HUDEP-2 (cell line): ENCODE measurements around the gene SLC9A9.
A peak's percentile ranks its signal among the peaks of the same experiment; 100 is the strongest.

Experiments used
- DNase-seq, 76 experiments: peaks; one replicate each; lab custom pipeline; 2025; ENCODE audit not compliant: unreplicated experiment in 76 of 76; lab: John Stamatoyannopoulos, UW

SLC9A9 gene

GRCh38 chr3:143380449-143380848, 467.8 kb downstream of the SLC9A9 start:
- no peak for DNase-seq

GRCh38 chr3:143375698-143376097, 472.6 kb downstream of the SLC9A9 start:
- peak in 2 of 76 experiments; percentile 7 to 18 for DNase-seq

GRCh38 chr3:143367171-143367570, 481.1 kb downstream of the SLC9A9 start:
- DNase-seq: no peak

- DNase-seq: peak in 2 of 76 experiments; percentile 12 to 16
These were observed 481.6 kb downstream of the SLC9A9 start for GRCh38 chr3:143366672-143367071.

GRCh38 chr3:143363949-143364348, 484.3 kb downstream of the SLC9A9 start:
- no peak for DNase-seq

GRCh38 chr3:143363276-143363675, 485.0 kb downstream of the SLC9A9 start:
- no peak for DNase-seq

GRCh38 chr3:143362115-143362991, 485.9 kb downstream of the SLC9A9 start:
- no peak for DNase-seq

- no peak for DNase-seq
These were observed 486.7 kb downstream of the SLC9A9 start for GRCh38 chr3:143361589-143361988.

- no peak for DNase-seq
These were observed 488.0 kb downstream of the SLC9A9 start for GRCh38 chr3:143360244-143360643.

- DNase-seq: no peak
These were observed 489.3 kb downstream of the SLC9A9 start for GRCh38 chr3:143358793-143359491.

- DNase-seq: no peak
These were observed 490.0 kb downstream of the SLC9A9 start for GRCh38 chr3:143358155-143358792.

GRCh38 chr3:143357700-143358099, 490.6 kb downstream of the SLC9A9 start:
- DNase-seq: no peak

- DNase-seq: no peak
These were observed 491.4 kb downstream of the SLC9A9 start for GRCh38 chr3:143356839-143357238.

GRCh38 chr3:143354342-143354741, 493.9 kb downstream of the SLC9A9 start:
- DNase-seq: no peak

GRCh38 chr3:143352850-143353550, 495.3 kb downstream of the SLC9A9 start:
- no peak for DNase-seq

- no peak for DNase-seq
These were observed 496.2 kb downstream of the SLC9A9 start for GRCh38 chr3:143351895-143352608.

GRCh38 chr3:143351354-143351753, 496.9 kb downstream of the SLC9A9 start:
- DNase-seq: no peak

GRCh38 chr3:143349455-143349854, 498.8 kb downstream of the SLC9A9 start:
- no peak for DNase-seq

- peak in 6 of 76 experiments; percentile 2 to 24 (median 4) for DNase-seq
These were observed 499.6 kb downstream of the SLC9A9 start for GRCh38 chr3:143348486-143349327.
